ENCODE measurements around the gene KIF5C. TPM values are rescaled to one million over a fixed set of nuclear protein-coding genes. Genes with fewer than 3 reads are reported as not detected.

Gene KIF5C
- total and polyA plus RNA-seq, 2 of the 13 experiments (the other 11 are each of a cell fraction or from before 2014, with no cell fraction given) = 0.15 to 0.20 TPM

DNA sequence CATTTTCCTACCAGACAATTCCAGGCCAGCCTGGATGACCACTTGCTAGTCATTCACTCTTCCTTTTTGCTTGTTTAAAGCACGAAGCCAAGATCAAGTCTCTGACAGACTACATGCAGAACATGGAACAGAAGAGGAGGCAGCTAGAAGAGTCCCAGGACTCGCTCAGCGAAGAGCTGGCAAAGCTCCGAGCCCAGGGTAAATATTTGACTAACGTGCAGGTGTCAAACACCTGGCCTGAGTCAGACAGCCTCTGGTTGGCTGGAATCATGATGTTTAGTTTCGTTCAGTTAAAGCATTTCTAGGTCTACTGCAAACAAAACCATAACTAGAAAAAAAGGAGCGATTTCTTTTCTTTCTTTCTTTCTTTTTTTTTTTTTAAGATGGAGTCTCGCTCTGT lies 119.3 kb downstream of the KIF5C start:
- TF ChIP-seq ARHGAP35 (CRISPR knock-in tag; IDR thresholded peaks at IDR 0.05; ENCODE audit: borderline replicate concordance) (no peak), ZHX2 (IDR thresholded peaks at IDR 0.05; ENCODE audit: low read depth) (no peak), ZHX2 (CRISPR knock-in tag; IDR thresholded peaks at IDR 0.05; ENCODE audit: borderline replicate concordance) (no peak), ZHX1 (CRISPR knock-in tag; IDR thresholded peaks at IDR 0.05; ENCODE audit: low read depth) (no peak), ZNF792 (CRISPR knock-in tag; IDR thresholded peaks at IDR 0.05) (no peak), MAZ (IDR thresholded peaks at IDR 0.05; ENCODE audit: borderline replicate concordance, low read depth, low read length) (no peak), MAZ (CRISPR knock-in tag; IDR thresholded peaks at IDR 0.05; ENCODE audit: low read depth) (no peak), ZNF430 (CRISPR knock-in tag; IDR thresholded peaks at IDR 0.05) (no peak), NKX3-1 (CRISPR knock-in tag; IDR thresholded peaks at IDR 0.05) (no peak), ELF3 (CRISPR knock-in tag; IDR thresholded peaks at IDR 0.05) (no peak), PHF20 (CRISPR knock-in tag; IDR thresholded peaks at IDR 0.05) (no peak), SOX5 (CRISPR knock-in tag; IDR thresholded peaks at IDR 0.05; ENCODE audit: borderline replicate concordance) (no peak), ZNF772 (CRISPR knock-in tag; IDR thresholded peaks at IDR 0.05) (no peak), FOXK1 (CRISPR knock-in tag; IDR thresholded peaks at IDR 0.05; ENCODE audit: borderline replicate concordance, low read depth) (no peak), PHF5A (CRISPR knock-in tag; IDR thresholded peaks at IDR 0.05; ENCODE audit: low read depth, unreplicated experiment) (no peak)
- no TSS peak for BruUV-seq (replicated peaks)
- no peak overlapping the region for H3K4me2 ChIP-seq (ENCODE audit: low read depth, low read length)
- no peaks in the 10 kb centered on the region for H3K4me1 ChIP-seq (ENCODE audit: insufficient read depth, low read length)
- no peak overlapping the region for H3K9ac ChIP-seq (ENCODE audit: insufficient read depth, low read depth, low read length)
- H3K4me3 ChIP-seq (replicated peaks in 1 of 3; ENCODE audit: insufficient read depth in 1 of 3, low read depth in 2 of 3, low read length in 3 of 3) = no peak overlapping the region
- no peak for DNase-seq (ENCODE audit: low spot score)
- H3K27me3 ChIP-seq (ENCODE audit: control insufficient read depth in 1 of 2, insufficient read depth in 2 of 2, low read length in 2 of 2) = peaks cover 1 to 12% of the 10 kb centered on the region in 2 experiments; a peak in 4 of 5 replicates
- intact Hi-C loops (cut with micrococcal nuclease; ENCODE audit: unreplicated experiment) (loop anchor here (5.0 kb wide), 1 partner anchor 792 kb away; no protein-coding TSS in a partner anchor), in situ Hi-C loops (cut with HindIII; ENCODE audit: extremely low pct_ligation_motif_present, low pct_unique_long_range_greater_than_20kb) (loop anchor here (25.0 kb wide), 2 partner anchors 357 to 1057 kb away; partner anchors contain the start of gene EPC2)
- H4K20me1 ChIP-seq (ENCODE audit: insufficient read depth, low read length) = no peaks in the 10 kb centered on the region
- POLR2A ChIA-PET = no interaction called here
- H3K79me2 ChIP-seq (ENCODE audit: insufficient read depth, low read length) = no peaks in the 10 kb centered on the region
- H3K36me3 ChIP-seq (replicated peaks in 1 of 2; ENCODE audit: control insufficient read depth in 1 of 2, insufficient read depth in 2 of 2, low read length in 2 of 2) = no peaks in the 10 kb centered on the region
- CTCF ChIA-PET (ENCODE audit: low intra/inter-chr PET ratio, low total read pairs) = no interaction called here
- H2AFZ ChIP-seq (ENCODE audit: low read length) = no peak overlapping the region
- no peak for ATAC-seq
- H3K27ac ChIP-seq (ENCODE audit: extremely low read length, insufficient read depth, low read length) = no peak overlapping the region
- H3K9me3 ChIP-seq (ENCODE audit: low read length) = no peaks in the 10 kb centered on the region
- 15% methylated on average over 8 of the region's 8 CpGs for WGBS (ENCODE audit: low lambda C conversion rate)
- FAIRE-seq = no peak
